HG03196 (cell line): Measurements from ENCODE around the gene ASCC1.

Experiments used
- ATAC-seq: cut with Tn5 transposase; IDR thresholded peaks from one replicate; pipeline ENCODE4 v1.9.1; 2021; ENCODE audit not compliant: unreplicated experiment

The ASCC1 gene

DNA sequence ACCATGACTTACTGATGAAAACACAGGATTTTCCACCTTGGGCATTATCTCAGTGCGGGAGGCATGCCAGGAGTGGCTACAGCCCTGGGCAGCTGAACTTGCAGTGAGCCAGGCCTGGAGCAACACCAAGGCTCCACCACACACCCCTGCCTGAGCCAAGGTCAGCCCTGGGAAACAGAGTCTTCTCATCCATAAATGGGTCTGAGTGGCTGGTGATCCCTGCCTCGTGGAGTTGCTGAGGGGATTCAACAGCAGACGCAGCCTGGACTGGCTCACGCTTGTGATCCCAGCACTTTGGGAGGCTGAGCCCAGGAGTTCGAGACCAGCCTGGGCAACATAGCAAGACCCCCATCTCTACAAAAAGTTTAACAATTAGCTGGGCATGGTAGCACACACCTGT is 160.0 kb downstream of the ASCC1 start:
- no peak for ATAC-seq

DNA sequence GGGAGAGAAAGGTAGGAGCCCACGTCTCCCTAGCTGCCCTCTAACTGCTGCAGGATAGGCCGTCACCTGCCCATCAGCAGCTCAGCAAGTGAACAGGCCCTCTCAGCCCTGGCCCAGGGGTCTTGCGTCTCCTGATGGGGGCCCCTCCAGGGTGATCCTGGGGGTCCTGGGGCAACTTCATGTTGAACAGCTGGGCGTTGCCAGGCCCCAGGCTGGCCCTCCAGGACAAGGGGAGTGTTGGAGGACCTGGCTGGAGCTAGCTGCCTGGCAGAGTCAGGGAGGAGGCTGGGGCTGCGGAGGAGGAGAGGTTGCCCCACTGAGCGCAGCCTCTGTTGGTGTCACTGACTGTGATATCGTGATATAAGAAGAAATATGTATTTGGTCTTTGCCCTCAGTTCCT is 162.4 kb downstream of the ASCC1 start:
- ATAC-seq = no peak

DNA sequence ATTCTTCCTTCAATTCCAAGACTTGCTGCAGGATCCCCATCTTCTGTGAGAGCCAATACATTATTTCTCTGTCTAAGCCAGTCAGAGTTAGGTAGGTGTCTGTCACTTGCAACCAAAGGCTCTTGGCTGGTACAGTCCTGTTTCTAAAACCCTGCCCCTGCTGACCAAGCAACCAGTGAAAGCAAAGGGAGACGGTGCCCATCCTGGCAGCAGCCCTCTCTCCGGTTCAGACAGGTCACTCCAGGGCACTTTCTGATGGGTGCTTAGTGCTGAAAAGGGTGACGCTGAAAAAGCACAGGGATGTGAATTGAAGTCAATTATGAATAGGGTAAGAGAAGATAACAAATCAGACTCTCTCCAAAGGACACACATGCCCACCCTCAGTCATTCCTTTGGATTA is 165.2 kb downstream of the ASCC1 start:
- ATAC-seq = no peak

DNA sequence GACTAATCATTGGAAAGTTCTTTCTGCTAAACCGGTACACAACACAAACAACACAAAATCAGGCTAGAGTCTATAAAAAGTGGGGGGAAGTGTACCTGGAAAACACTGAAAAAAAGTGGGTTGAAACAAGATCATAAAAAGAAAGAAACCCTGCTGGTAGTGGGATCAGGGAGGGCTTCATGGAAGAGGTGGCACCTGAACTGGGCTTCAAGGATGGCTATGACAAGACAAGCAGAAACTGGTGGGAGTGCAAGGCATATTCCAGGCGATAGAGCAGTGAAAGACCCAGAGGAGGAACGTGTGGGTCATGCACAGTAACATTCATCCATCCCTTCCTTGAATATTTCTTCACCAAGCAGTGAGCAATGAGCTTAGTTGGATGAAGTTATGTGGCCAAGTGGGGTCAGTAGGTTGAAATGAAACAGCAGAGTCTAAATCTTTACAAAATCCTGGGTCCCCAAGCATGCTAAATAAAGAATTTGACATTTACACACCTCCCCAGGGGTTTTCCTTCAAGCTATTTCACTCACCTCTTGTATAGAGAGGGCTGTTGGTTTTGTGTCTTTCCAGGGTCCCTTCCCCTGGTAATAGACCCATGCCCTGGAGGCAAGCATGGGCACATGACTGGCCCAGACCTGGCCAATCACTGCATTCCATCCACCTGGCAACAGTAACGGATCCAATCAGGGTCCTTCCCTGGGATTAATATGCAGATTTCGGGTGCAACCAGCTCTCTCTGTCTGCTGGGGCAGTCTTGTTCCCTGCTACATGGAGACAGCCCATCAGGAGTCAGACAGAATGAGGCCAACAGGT is 165.9 kb downstream of the ASCC1 start:
- ATAC-seq = no peak

DNA sequence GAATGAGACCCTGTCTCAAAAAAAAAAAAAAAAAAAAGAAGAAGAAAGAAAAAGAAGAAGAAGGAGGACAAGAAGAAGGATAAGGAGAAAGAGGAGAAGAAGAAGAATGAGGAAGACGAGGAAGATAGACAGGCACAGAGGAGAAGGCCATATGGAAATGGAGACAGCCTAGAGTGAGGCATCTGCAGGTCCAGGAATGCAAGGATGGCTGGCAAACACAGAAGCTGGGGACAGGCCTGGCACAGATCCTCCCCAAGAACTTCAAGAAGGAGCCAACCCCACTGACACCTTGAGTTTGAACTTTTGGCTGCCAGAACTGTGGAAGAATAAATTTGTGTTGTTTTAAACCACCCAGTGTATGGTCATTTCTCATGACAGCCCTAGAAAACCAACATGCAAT is 166.6 kb downstream of the ASCC1 start:
- no peak for ATAC-seq

DNA sequence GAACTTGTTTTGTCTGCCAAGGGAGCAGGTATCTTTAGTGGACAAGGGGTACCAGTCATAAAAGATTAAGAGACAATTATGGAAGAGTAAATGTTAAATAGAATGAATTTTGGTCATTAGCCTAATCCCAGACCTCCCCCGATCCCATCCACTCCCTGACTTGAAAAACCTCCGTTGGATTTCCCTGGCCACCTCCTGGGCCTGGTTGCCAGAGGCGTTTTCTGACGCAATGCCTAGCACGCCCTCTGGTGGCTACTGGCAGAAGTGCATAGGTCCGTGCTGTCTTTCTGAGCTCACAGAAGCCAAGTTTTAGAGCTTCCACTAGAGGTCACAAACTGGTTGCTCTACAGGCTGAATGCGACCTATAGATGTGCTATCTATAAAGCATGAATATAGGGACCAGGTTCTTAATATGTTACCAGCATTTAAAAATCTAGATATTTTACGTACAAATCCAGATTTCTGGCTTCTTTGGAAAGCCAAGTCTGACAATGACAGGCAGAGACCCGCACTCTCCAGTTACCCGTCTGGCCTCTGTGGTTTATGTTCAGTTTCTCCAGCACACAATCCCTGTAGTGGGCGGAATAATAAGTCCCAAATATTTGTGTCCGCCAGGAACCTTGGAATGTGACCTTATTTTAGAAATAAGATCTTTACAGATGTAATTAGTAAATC is 167.5 kb downstream of the ASCC1 start:
- ATAC-seq = peak; percentile 79
